HG02642 (cell line): ENCODE results near the gene CCDC182.

ENCODE experiments used
- ATAC-seq: cut with Tn5 transposase; IDR thresholded peaks from one replicate; pipeline ENCODE4 v1.9.1; 2021; ENCODE audit warnings: mild to moderate bottlenecking; ENCODE audit not compliant: unreplicated experiment, poor library complexity

The CCDC182 gene

DNA sequence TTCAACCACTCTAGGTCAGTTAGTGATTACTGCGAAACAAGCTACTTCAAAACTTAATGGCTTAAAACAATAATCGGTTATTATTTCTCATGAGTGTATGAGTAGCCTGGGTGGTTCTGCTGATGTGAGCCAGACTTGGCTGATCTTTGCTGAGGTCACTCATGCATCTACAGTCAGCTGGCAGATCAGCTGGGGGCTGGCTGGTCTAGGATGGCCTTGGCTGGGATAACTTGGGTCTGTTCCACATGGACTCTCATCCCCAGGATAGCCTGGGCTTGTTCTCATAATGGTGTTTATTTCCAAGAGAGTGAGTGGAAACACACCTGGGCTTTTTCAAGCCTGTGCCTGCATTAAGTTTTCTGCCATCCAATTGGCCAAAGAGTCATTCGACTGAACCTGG is 13.0 kb downstream of the CCDC182 start:
- no peak for ATAC-seq

DNA sequence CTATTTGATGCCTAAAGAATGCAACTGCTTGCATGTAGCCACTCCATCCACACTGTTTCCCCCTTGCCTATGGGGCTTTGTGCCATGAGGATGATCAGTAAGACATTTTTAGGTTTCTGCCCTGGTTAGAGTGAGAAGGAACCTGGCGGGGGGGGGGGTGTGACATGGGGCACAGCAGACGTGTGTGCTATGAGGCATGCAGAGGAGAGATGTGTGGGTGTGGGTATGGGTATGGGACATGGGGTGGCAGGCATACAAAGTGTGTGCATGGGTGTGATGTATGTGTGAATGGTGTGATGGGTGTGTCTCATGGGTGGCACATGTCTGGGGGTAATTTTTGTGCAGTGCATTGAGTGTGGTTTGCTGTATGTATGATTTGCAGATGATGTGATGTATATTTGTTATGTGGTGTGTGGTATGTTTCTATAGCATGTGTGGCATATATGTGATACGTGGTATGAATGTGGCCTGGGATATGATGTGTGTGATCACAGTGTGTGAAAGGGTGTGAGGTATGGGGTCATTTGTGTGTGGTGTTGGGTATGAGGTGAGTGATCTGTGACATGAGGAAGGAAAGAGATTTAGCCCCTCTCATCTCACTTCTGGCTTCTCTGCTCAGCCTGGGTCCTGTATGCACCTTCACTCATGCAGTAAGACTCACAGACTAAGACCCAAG is 14.9 kb downstream of the CCDC182 start:
- no peak for ATAC-seq

- no peak for ATAC-seq
Observed at GRCh38 chr17:57727630-57728175, 17.4 kb downstream of the CCDC182 start.

DNA sequence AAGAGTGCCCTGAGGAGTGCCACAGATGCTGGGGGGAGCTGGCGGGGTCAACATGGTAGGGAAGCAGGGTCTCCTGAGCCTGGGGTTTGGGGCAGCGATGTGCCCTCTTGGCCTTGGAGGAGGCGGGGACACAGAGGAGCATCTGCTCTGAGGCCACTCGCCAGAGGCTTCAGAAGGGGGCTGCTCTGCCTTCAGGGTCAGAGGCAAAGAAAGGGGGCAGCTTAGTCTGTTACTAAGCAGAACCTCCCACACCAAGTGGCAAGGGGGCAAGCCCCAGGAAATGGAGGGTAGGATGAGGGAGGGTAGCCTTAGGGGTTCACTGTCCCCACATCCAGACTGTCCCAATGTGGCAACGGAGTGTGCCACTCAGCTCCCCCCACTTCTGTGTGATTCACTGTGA is 18.3 kb downstream of the CCDC182 start:
- ATAC-seq: no peak

DNA sequence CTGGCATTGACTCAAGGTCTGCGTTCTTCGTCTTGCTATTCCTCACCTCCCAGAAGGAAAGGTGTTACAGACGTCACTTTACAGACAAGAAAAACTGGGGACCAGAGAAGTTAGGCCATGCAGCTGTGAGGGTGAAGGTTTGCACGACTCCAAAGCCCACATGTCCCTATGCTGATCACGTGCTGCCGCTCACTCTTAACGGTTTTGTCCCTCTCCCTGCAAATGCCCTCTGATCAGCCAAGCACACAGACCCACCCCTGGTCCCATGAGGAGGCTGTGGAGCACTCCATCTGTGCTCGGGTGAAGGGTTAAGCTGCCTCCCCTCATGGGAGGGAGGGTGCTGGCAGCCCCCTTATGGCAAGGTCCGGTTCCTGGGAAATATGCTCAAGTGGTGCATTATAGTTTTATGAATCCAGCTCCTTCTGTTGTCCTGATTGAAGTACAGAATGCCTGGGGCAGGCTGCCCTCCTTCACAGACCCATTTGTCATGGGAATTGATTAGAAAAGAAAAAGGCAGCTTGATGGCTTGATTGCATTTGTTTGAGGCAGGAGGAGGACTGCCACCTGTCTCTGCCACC is 18.8 kb downstream of the CCDC182 start:
- ATAC-seq: no peak

- no peak for ATAC-seq
Observed at GRCh38 chr17:57724729-57725125, 20.4 kb downstream of the CCDC182 start.

- peak; percentile 55 for ATAC-seq
Observed at GRCh38 chr17:57724026-57724728, 20.9 kb downstream of the CCDC182 start.

GRCh38 chr17:57723427-57724025 is 21.6 kb downstream of the CCDC182 start:
- ATAC-seq: no peak

GRCh38 chr17:57722704-57723043 is 22.4 kb downstream of the CCDC182 start:
- no peak for ATAC-seq

GRCh38 chr17:57721967-57722703 is 23.0 kb downstream of the CCDC182 start:
- ATAC-seq: no peak

- ATAC-seq: no peak
Observed at GRCh38 chr17:57720386-57721035, 24.6 kb downstream of the CCDC182 start.

GRCh38 chr17:57718878-57719277 is 26.2 kb downstream of the CCDC182 start:
- ATAC-seq: no peak

DNA sequence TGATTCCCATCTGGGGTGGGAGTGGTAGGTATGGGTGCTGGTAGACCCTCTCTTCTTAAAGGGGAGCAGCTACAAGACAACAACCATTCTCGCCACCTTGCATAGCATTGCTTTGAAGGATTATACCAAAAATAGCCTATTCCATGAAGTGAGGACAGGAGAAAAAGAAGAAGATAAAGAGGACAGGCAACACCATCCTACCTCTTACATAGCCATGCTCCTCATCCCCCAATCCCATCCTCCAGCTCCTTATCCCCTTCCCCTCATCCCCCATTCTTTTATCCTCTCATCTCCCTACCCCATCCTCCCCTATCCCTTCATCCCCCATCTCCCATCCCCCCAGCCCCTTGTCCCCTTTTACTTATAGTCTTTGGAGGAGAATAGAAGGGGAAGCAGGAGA is 29.1 kb downstream of the CCDC182 start:
- no peak for ATAC-seq

GRCh38 chr17:57714665-57715180 is 30.4 kb downstream of the CCDC182 start:
- no peak for ATAC-seq

GRCh38 chr17:57713140-57713539 is 32.0 kb downstream of the CCDC182 start:
- no peak for ATAC-seq

- no peak for ATAC-seq
Observed at GRCh38 chr17:57708410-57708809, 36.7 kb downstream of the CCDC182 start.

DNA sequence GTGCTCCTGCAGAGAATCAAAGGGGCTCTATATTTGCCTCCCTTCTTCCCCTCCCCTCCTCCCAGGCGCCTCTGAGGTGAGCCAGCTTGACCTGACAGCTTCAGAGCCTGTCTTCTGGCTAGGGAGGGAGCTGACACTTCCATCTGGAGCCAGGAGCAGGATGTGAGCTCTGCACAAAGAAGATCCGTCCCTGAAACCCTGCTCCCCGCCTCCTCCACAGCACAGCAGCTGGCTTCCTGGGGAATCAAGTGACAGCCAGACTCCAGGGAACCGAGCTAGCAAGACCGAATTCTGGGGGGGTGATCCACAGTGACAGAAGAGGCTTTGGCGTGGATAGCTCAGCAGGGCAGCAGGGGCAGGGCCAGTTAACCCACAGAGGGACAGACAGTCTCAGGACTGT is 37.2 kb downstream of the CCDC182 start:
- ATAC-seq: no peak

DNA sequence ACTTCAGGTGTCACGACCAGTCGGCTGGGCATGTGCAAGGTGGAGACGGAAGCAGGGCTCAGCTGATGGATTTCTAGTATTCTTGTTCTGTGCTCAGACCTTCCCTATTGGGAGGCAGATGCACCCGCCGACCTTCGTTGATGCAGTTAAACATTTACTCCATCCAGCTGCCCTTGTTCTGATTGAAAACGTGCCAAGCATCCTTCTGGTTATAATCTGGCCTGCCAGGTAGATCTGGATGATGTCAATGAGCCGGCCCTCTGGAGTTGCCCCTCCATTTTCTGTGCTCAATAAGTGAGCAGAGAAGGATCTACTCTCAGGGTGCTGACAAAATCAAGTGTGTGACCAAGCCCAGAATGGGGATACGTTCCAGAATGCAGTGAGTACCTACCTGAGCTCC is 38.3 kb downstream of the CCDC182 start:
- no peak for ATAC-seq

- no peak for ATAC-seq
Observed at GRCh38 chr17:57705921-57706695, 39.0 kb downstream of the CCDC182 start.
